ENCODE results near the gene PLA2G6. TPM values are rescaled to one million over a fixed set of nuclear protein-coding genes. Genes with fewer than 3 reads are reported as not detected.

PLA2G6 gene
- total and polyA plus RNA-seq, 2 of the 13 experiments (the other 11 are each of a cell fraction or from before 2014, with no cell fraction given): 4.8 to 11.5 TPM

GRCh38 chr22:38107692-38108515, 73.7 kb downstream of the PLA2G6 start (continued):
- TF ChIP-seq ZNF687 (CRISPR knock-in tag; IDR thresholded peaks at IDR 0.05) (peak; percentile 95), ARNT (IDR thresholded peaks at IDR 0.05) (no peak), ZNF367 (CRISPR knock-in tag; IDR thresholded peaks at IDR 0.05; ENCODE audit: borderline replicate concordance) (no peak), ZNF75D (CRISPR knock-in tag; IDR thresholded peaks at IDR 0.05; ENCODE audit: borderline replicate concordance) (no peak), PHF20 (CRISPR knock-in tag; IDR thresholded peaks at IDR 0.05) (no peak), KAT2B (IDR thresholded peaks at IDR 0.05; ENCODE audit: borderline replicate concordance, low read depth, low read length) (no peak), ZNF414 (CRISPR knock-in tag; IDR thresholded peaks at IDR 0.05) (no peak; the same call in 1 of the 2 replicates), ZNF619 (CRISPR knock-in tag; IDR thresholded peaks at IDR 0.05) (no peak), ZNF780A (CRISPR knock-in tag; IDR thresholded peaks at IDR 0.05) (no peak), POLR2A (IDR thresholded peaks at IDR 0.05; ENCODE audit: insufficient read depth in 1 of 2, low read depth in 2 of 2, low read length in 2 of 2) (no peak), FUBP1 (CRISPR knock-in tag; IDR thresholded peaks at IDR 0.05; ENCODE audit: borderline replicate concordance) (no peak), ZNF557 (CRISPR knock-in tag; IDR thresholded peaks at IDR 0.05) (no peak), ZNF503 (CRISPR knock-in tag; IDR thresholded peaks at IDR 0.05) (peak; percentile 54; the same call in 1 of the 2 replicates), SNAI1 (CRISPR knock-in tag; IDR thresholded peaks at IDR 0.05; ENCODE audit: borderline replicate concordance) (no peak), ZNF354B (CRISPR knock-in tag; IDR thresholded peaks at IDR 0.05) (no peak), GABPA (IDR thresholded peaks at IDR 0.05; ENCODE audit: low read depth, low read length) (no peak), GABPA (CRISPR knock-in tag; IDR thresholded peaks at IDR 0.05; ENCODE audit: low read depth) (peak; percentile 65)
